ENCODE data around the gene AK4.

GRCh38 chr1:65243491-65243890 is 95.5 kb downstream of the AK4 start:
- TF ChIP-seq CTCF (conservative IDR thresholded peaks at IDR 0.05): no peak
- no peak for TF ChIP-seq EZH2 (IDR thresholded peaks at IDR 0.05; ENCODE audit: low read depth)

All from PC-9 (cell line).